PFSK-1 (cell line): ENCODE results near the gene HOXA5.

Experiments used
- POLR2AphosphoS5 ChIP-seq: IDR thresholded peaks from 2 replicates; pipeline ENCODE4 v1.6.1; 2012; ENCODE audit warnings: low read depth, mild to moderate bottlenecking, control low read depth, low read length, moderate library complexity
- SIN3A ChIP-seq: IDR thresholded peaks from 2 replicates; pipeline ENCODE4 v1.6.1; 2012; ENCODE audit warnings: mild to moderate bottlenecking, low read length, moderate library complexity, borderline replicate concordance; ENCODE audit not compliant: insufficient read depth
- TAF1 ChIP-seq: IDR thresholded peaks from 2 replicates; pipeline ENCODE4 v1.6.1; 2012; ENCODE audit warnings: low read length, control low read depth, borderline replicate concordance; ENCODE audit not compliant: insufficient read depth
- TF ChIP-seq, protein P1 (sequence below), 2 experiments: IDR thresholded peaks; 2 replicates each; pipeline versions ENCODE4 v1.6.1 to v1.8.0; 2011 to 2012; ENCODE audit warnings: low read depth in 2 of 2, low read length in 2 of 2, control low read depth in 1 of 2, inconsistent platforms in 1 of 2, mild to moderate bottlenecking in 1 of 2, moderate library complexity in 1 of 2; ENCODE audit not compliant: insufficient read depth in 1 of 2

DNA sequence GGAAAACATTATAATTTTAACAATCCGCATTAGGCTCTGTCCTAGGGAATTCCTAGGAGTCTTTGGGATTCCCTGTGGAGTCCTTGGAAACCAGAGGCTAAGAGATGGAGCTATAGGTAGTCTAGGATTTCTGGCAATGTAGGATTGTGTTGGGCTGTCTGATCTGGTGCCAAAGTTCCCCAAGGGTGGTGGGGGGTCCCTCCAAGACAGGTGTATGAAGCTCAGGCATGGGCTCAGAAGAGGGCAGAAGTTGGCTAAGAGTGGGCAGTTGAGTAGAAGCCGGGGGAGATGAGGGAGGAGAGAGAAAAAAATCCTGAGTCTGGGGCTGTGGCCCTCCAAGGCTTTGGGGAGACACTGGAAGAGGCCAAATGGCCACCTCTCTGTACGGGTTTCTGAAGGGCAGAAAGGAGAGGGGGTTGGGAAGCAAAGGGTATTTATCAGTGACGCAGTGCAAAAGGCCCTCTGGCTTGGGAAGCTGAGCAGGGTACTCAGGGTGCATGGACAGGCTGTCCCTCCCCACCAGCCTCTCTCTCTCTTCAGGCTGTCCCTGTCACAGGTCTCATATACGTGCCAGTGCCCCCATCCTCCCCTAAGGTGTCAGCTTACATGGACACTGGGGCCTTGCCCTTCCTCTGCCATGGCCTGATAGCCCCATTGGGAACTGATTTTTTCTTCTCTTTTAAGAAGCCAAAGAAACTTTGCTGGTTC lies 3.2 kb upstream of the HOXA5 start:
- no peak for TF ChIP-seq TAF1
- no peak for TF ChIP-seq POLR2AphosphoS5
- TF ChIP-seq, protein P1, sequence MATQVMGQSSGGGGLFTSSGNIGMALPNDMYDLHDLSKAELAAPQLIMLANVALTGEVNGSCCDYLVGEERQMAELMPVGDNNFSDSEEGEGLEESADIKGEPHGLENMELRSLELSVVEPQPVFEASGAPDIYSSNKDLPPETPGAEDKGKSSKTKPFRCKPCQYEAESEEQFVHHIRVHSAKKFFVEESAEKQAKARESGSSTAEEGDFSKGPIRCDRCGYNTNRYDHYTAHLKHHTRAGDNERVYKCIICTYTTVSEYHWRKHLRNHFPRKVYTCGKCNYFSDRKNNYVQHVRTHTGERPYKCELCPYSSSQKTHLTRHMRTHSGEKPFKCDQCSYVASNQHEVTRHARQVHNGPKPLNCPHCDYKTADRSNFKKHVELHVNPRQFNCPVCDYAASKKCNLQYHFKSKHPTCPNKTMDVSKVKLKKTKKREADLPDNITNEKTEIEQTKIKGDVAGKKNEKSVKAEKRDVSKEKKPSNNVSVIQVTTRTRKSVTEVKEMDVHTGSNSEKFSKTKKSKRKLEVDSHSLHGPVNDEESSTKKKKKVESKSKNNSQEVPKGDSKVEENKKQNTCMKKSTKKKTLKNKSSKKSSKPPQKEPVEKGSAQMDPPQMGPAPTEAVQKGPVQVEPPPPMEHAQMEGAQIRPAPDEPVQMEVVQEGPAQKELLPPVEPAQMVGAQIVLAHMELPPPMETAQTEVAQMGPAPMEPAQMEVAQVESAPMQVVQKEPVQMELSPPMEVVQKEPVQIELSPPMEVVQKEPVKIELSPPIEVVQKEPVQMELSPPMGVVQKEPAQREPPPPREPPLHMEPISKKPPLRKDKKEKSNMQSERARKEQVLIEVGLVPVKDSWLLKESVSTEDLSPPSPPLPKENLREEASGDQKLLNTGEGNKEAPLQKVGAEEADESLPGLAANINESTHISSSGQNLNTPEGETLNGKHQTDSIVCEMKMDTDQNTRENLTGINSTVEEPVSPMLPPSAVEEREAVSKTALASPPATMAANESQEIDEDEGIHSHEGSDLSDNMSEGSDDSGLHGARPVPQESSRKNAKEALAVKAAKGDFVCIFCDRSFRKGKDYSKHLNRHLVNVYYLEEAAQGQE (IDR thresholded peaks at IDR 0.05; ENCODE audit: insufficient read depth in 1 of 2, low read depth in 2 of 2, low read length in 2 of 2) = no peak
- TF ChIP-seq SIN3A = no peak
